HG03097 (cell line): Measurements from ENCODE around the gene ROR1.

Experiments
- ATAC-seq: cut with Tn5 transposase; IDR thresholded peaks from one replicate; pipeline ENCODE4 v1.9.1; 2021; ENCODE audit not compliant: unreplicated experiment, low FRiP score

The ROR1 gene

DNA sequence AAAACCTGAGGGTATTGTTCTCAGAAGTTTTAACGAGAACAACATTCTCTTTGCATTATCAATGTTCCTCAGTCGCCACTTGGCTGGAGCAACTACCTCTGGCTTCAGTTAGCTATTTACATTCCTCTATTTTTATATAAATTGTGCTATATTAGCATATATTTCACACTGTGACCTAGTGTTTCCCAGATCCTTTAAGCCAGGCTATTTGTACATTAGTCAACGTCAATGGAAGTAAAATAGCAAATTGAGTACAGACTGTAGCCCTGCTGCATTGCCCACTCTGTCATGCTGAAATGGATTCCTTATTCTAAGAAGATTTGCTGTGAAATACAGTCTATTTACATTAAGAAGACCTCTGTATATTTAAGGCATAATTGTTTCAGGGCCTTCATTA lies 213.8 kb downstream of the ROR1 start:
- no peak for ATAC-seq

DNA sequence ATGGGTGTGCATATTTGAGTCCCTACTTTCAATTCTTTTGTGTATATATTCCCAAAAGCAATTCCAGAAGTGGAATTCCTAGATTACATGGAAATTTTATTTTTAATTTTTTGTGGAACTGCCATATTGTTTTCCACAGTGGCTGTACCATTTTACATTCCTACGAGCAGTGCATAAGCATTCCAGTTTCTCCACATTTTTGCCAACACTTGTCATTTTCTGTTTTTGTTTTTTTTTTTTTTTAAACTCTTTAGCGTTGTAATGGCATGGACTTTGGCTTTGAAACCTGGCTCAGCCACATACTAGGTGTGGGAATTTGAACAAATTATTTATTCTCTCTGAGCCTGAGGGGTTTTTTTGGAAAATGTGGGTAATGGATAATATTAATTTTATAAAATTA lies 215.1 kb downstream of the ROR1 start:
- ATAC-seq = no peak

DNA sequence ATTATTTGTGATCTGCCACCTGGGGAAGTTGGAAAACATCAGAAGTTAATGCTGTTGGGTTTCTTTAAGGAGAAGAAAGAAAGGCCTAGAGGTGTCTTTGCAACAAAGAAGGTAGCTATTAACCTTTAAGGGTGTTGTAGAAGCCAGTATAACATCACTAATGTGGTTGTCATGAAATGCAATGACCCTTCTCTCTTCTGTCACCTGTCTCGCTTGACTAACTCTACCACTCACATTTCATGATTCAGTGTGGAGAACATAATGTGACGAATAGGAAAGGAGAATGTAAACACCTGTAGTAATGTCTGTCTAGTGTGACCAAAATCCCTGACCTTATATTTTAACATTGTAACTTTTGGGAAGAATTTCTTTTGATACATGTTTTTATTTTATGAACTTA lies 217.9 kb downstream of the ROR1 start:
- ATAC-seq = no peak

DNA sequence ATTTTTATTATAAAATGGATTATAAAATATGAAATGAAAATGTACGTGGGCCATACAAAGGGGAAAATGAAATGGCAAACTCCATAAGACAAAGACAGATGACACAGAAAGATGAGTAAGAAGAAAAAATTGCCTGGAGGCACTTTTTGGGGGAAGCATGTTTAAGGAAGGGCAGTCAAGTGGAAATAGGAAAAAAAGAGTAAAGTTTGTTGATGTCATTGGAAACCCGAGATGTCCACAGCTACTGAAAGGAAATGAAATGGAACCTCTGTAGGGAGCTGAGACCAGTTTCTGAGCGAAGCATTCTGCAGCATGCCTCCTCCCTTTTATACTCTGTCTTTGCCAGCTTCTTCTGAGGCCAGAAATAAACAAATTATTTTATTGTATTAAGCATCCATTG lies 226.2 kb downstream of the ROR1 start:
- no peak for ATAC-seq

DNA sequence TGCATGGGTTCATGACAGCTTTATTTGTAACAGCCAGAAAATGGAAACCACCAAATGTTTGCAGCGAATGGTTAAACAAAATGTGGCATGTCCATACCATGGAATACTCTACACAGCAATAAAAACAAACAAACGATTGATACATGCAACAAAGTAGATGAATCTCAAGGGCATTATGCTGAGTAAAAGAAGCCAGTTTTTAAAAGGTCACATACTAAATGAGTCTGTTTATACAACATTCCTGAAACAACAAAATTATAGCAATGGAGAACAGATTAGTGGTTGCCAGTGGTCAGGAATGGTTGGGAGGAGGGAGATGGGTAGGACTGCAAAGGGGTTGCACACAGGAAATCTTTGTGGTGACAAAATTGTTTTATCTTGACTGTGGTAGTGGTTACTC lies 227.2 kb downstream of the ROR1 start:
- no peak for ATAC-seq

DNA sequence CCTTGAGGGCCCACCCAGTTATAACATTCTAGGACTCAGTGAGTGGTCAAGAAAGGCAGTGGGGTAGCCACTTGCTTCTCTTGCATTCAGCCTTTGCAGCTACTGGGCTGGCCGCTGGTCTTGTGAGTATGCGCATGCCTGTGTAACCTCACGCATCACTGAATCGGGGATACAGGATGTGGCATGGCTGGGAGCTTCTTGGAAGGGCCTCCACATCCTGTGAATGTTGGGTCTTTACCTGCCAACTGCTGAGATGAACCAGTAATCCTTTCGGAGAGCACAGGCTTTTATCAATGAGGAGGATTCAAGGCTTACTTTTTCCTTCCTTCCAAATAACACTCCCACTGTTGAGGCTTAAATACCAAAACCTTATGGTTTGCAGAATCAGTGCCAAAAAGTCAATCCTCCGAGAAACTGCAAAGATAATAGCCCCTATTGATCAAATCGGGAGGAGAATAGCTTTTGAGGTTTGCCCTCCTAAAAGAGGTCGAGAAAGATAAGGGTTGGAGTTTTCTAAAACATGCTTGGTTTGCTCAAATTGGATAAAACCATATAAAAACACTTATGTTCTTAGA lies 230.7 kb downstream of the ROR1 start:
- ATAC-seq = no peak

DNA sequence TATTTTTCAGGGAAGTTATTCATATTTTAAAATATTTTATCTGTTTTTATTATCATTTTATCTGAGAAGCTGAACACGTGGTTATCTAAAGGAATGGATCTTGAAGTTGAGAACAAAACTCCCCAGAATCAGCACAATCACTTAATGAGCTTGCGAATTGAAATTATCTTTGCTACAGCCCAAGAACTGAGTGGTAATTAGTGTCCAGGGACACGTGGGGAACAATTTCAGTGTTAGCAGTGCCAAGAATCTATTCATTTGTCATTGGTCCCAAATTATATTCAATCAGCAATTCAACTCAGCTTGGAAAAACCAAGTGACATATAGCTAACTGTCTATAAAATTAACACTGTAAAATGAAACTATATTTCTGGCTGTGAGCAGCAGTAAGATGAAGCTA lies 232.0 kb downstream of the ROR1 start:
- ATAC-seq = no peak

DNA sequence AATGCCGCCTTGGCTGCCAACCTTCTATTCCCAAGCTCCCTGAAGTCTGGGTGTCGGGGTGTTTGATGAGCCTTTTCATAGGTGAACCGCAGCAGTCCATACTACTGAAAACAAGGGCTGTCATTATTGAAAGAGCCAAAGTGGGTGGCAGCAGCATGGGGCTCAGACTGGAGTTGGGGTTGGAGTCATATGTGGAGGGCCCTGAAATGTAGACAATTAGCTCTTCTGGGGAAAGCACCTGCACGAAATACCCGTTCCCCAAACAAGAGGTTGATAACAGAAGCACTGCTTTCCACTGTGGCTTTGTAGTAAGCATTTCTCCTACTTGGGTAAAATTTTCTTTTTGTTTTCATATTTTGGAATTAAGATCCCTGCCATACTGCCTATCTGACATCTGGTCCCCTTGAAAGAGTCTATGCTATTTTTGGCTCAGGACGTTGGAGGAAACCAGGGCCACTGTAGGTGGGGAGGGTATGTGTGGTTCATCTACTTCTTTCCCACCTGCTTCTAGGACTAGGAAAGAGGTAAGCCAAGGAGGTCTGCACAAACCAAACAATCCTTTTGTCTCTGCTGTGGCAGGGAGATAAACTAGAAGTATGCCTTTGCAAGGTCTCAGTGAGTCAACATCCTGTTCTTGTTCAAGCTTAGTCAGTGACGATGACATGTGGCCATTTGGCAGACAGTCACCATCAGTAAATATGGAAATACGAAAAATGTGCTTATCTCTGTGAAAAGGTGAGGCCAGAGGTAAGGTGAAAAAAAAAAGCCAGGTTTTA lies 232.6 kb downstream of the ROR1 start:
- ATAC-seq = no peak

DNA sequence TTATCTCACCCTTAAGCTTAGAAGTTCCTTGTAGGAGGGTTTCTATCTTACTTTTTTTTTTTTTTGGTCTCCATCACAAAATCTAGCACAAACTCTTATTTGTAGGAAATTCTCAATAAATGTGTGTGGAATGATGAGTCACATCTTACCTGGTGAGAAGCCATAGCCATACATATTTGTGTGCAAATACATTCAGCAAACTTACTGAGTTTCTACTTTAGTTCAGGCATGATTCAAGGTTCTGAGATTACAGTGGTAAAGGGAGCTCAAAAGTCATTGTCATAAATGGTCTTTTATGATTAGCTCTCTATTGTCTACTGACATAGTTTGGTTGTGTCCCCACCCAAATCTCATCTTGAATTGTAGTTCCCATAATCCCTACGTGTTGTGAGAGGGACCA lies 236.5 kb downstream of the ROR1 start:
- ATAC-seq = no peak

DNA sequence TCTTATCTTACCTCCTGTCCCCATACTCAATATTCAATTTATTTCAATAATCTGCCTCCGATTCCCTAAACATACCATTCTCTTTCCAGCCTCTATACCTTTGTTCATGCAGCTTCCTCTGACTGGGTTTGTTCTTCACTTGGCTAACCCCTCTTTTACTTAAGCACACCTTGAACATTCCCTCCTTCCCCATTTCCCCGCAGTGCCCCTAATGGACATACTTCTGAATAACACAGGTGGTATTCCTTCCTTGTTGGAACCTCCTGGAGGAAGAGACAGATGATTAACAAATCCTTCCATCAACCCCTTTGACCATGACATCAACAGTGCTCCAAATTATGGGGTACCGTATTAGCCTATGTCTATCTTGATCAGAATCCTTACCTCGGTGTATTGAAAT lies 239.6 kb downstream of the ROR1 start:
- no peak for ATAC-seq

DNA sequence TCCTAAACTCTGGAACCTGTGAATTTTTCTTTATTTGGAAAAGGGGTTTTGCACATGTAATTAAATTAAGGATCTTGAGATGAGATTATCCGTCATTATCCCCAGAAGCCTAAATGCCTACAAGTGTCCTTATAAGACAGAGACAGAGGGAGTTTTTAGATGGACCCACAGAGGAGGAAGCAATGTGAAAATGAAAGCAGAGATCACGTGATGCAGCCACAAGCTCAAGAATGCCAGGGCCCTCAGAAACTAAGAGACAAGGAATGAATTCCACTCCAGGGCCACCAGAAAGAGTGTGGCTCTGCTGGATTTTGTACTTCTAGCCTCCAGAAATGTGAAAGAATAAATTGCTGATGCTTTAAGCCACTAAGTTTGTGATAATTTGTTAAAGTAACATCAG lies 246.0 kb downstream of the ROR1 start:
- no peak for ATAC-seq

DNA sequence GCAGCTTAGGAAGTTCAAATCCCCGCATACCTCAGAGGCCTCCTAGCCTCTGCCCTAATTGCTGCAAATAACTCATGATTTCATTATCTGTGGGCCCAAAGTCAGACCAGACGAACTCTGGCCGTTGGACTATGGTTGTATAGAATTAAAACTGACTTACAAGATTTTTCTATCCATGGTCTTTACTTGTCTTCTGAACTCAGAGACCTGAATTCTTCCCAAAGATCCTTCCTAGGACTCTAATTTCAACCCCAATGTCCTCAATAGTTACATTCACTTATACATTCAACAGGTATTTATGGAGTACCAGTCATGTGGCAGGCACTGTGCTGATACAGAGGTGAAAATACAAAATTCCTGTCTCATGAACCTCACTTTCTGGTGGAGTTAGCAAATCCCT lies 247.2 kb downstream of the ROR1 start:
- ATAC-seq = no peak

DNA sequence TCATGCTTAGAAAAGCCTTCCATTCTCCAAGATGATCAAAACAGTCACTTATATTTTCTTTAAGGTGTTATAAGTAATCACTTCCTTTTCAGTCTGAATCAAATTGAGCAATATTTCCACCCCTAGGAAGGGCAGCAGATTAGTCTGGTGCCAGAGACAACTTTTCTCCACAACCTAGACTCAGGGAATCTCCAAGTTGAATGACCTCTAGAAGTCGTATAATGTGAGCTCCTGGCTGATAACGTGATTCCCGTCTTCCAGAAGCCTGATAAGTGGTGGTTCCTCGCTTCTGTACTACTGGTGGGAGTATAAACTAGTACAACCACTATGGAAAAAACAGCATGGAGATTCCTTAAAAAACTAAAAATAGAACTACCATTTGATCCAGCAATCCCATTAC lies 251.2 kb downstream of the ROR1 start:
- no peak for ATAC-seq

DNA sequence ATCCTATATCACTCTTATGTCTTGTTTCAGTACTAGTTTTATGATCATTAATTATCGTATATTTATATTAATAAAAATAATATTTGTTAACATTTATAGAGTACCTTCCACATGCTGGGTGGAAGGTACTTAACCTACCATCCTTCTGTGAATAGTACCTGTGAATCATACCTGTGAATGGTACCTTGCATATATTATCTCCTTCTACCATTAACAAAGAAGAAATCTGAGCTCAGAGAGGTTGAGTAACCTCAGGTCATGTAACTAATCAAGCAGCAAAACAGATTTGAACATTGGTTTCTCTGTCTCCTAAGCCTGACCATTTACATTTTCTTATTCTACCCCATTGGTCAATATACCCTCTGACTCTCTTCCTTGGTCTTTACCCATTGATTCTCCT lies 255.2 kb downstream of the ROR1 start:
- ATAC-seq = no peak

DNA sequence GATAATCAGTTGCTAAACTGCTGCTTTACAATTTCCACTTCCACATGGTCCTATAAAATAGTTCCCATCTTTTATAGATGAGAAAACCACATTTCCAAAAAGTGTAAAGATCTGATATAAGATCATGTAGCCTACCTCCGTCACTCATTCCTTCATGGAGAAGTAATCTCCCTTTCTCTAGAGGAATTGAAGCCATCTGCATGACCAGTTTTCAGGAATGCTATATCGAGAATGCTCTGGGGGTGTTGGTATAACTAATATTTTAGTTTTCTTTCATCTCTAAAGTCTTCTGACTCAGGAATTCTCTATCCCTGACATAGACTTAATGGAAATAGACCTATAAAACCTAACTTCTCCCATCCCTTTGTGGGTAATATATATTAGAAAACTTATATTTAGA lies 256.6 kb downstream of the ROR1 start:
- no peak for ATAC-seq

DNA sequence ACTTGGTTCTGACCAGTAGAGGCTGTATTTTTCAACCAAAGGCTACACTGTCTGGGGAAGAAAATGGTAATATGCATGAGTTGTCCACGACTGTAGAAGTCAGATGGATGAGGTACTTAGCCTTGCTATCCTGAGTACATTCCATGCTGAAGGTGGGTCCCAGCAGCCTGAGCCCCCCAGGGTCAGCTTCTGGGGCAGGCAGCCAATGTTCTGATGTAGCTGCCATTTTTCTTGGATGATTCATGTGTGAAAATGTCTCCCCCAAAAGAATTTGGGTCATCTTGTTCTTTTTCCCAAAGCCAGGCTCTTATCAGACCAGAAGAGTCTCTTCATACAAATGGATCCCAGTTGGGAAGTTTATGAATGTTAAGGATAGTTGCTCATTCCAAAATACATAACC lies 257.4 kb downstream of the ROR1 start:
- no peak for ATAC-seq

DNA sequence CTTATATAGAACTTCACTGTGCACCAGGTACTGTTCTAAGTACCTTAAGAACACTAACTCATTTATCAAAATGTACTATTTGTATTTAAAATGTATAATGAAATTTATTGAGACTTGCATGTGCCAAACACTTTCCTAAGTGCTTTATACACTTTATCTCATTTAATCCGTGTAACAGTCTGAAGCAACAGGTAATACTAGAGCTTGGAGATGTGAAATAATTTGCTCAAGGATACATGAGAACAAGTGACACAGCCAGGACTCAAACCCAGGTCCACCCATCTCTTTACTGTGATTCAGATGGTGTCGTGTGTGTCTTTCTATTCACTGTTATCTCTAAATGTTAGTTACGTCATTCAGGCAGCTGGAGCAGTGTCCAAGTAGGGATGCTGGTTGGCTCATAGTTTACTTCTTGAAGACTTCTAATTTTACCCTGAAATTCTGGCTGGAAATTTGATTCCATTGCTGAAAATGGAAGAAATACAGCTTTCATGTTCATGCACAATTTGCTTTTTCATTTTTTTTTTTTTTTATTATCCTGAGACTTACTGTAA lies 259.9 kb downstream of the ROR1 start:
- no peak for ATAC-seq

DNA sequence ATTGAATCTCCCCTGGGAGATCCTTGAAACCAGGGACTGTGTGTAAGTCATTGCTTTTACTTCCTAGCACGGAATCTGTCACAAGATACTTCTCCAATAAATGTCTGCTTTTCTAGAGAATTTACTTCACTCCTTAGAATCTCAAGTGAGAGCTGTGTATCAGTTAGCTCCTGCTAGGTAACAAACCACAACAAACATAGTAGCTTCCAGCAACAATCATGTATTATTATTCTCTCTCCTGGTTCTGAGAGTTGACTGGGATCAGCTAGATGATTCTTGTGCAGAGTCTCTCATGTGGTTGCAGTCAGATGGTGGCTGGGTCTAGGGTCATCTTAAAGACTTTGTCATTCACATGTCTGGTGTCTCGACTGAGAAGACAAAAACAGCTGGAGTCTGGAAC lies 262.7 kb downstream of the ROR1 start:
- no peak for ATAC-seq

DNA sequence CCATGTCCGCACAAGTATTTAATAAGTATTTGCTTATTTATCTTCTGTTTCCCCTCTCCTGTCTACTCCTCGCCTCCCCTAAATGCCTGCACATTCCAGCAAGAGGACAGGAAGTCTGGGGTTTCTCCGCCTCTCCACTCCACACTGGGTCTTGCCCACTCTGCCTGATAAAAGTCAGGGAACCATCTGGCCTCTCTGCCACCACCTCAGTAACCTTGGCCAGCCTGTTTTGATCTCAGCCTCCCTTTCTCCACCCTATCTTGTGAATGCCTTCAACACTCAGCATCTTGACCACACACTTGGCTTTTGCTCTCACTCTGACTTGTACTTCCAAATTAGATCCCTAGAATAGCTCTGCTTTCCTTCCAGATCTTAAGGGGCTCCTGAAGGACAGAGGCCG lies 264.3 kb downstream of the ROR1 start:
- no peak for ATAC-seq

DNA sequence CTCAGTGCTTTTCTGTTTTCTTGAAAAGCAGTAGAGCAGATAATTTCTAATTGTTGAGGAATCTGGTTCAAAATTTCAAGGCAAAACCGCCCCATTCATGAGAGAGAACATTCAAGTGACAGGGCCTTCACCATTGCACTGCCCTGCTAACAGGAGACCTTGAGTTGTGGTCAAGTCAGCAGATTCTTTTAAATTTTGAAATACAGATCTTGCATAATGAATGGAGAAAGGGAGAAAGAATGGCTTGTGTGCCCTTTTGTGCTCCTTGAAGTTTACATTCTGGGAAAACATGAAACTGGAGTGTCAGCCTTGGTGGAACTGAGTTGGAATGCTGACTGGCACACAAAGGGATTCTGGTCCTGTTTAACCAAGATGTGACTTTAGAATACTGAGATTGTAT lies 265.1 kb downstream of the ROR1 start:
- ATAC-seq = no peak

DNA sequence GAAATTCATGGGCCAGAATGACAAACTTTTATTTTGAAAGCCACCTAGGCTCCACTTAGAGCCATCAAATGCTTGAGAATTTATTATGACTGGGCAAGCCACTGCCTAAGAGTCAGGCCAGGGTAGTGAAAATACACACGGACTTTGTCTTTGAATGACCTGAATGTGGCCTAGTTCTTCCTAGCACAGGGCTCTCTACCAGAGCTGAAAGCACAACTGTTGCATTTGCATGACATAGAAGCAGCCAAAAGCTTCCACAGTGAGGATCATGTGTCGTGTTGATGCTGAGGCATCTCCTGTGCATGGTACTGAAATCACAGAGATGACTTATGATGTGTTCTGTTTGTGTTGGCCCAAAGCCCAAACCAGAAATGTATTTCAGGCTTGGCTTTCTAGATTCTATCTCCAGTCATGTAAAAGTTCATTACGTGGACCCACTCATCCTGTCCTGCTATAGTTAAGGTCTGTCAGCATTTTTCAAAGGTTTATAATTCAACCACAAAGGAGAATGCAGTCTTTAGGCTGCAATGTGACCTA lies 265.6 kb downstream of the ROR1 start:
- no peak for ATAC-seq
